ENCODE measurements around the gene ADPRH. TPM values are rescaled to one million over a fixed set of nuclear protein-coding genes. Genes with fewer than 3 reads are reported as not detected.

Gene ADPRH
- total and polyA plus RNA-seq, 10 of the 15 experiments (the other 5 are each of a cell fraction or from before 2014, with no cell fraction given), result 2.3 to 32.6 (median 19.0) TPM

GRCh38 chr3:119529883-119530282 lies 49.4 kb upstream of the ADPRH start (continued):
- TF ChIP-seq, protein P1, sequence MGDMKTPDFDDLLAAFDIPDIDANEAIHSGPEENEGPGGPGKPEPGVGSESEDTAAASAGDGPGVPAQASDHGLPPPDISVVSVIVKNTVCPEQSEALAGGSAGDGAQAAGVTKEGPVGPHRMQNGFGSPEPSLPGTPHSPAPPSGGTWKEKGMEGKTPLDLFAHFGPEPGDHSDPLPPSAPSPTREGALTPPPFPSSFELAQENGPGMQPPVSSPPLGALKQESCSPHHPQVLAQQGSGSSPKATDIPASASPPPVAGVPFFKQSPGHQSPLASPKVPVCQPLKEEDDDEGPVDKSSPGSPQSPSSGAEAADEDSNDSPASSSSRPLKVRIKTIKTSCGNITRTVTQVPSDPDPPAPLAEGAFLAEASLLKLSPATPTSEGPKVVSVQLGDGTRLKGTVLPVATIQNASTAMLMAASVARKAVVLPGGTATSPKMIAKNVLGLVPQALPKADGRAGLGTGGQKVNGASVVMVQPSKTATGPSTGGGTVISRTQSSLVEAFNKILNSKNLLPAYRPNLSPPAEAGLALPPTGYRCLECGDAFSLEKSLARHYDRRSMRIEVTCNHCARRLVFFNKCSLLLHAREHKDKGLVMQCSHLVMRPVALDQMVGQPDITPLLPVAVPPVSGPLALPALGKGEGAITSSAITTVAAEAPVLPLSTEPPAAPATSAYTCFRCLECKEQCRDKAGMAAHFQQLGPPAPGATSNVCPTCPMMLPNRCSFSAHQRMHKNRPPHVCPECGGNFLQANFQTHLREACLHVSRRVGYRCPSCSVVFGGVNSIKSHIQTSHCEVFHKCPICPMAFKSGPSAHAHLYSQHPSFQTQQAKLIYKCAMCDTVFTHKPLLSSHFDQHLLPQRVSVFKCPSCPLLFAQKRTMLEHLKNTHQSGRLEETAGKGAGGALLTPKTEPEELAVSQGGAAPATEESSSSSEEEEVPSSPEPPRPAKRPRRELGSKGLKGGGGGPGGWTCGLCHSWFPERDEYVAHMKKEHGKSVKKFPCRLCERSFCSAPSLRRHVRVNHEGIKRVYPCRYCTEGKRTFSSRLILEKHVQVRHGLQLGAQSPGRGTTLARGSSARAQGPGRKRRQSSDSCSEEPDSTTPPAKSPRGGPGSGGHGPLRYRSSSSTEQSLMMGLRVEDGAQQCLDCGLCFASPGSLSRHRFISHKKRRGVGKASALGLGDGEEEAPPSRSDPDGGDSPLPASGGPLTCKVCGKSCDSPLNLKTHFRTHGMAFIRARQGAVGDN (IDR thresholded peaks at IDR 0.05), result no peak
- TF ChIP-seq RELA (IDR thresholded peaks at IDR 0.05; ENCODE audit: borderline replicate concordance, partially characterized antibody), result no peak
- TF ChIP-seq TBL1XR1 (IDR thresholded peaks at IDR 0.05; ENCODE audit: low read depth, low read length), result no peak
- no peak for TF ChIP-seq CEBPZ (IDR thresholded peaks at IDR 0.05; ENCODE audit: low read depth, low read length)
- no peak for TF ChIP-seq MTA3 (IDR thresholded peaks at IDR 0.05; ENCODE audit: borderline replicate concordance, low read length)
